Activated CD4-positive, alpha-beta T cell treated with anti-CD3 and anti-CD28 coated beads for 4 hours (primary cell): Measurements from ENCODE around the gene E2F2.
A peak's percentile ranks its signal among the peaks of the same experiment; 100 is the strongest.
"Not testable (repeated sequence)": the region's sequence is repeated elsewhere in the genome, so short reads cannot be mapped to it uniquely, and the experiment has no call there.

ENCODE experiments used
- DNase-seq, 2 donors: peaks; one replicate each; pipeline ENCODE4 v3.0.0-alpha.2; 2020

E2F2 gene

GRCh38 chr1:23522244-23522982, 8.6 kb downstream of the E2F2 start:
- no peak for DNase-seq

GRCh38 chr1:23521588-23521987, 9.4 kb downstream of the E2F2 start:
- DNase-seq = no peak

GRCh38 chr1:23517581-23517980, 13.5 kb downstream of the E2F2 start:
- no peak for DNase-seq

GRCh38 chr1:23515905-23516304, 15.1 kb downstream of the E2F2 start:
- DNase-seq = no peak

GRCh38 chr1:23514111-23514679, 16.8 kb downstream of the E2F2 start:
- DNase-seq = no peak

- DNase-seq = no peak
Observed at GRCh38 chr1:23509896-23510295, 21.1 kb downstream of the E2F2 start.

- no peak for DNase-seq
Observed at GRCh38 chr1:23506376-23507107, 24.5 kb downstream of the E2F2 start.

- no peak for DNase-seq
Observed at GRCh38 chr1:23505851-23506250, 25.2 kb downstream of the E2F2 start.

GRCh38 chr1:23504156-23504555, 26.9 kb downstream of the E2F2 start:
- DNase-seq = not testable (repeated sequence)

GRCh38 chr1:23502951-23503350, 28.1 kb downstream of the E2F2 start:
- DNase-seq = no peak

- DNase-seq = no peak
Observed at GRCh38 chr1:23500466-23500865, 30.6 kb downstream of the E2F2 start.

- no peak for DNase-seq
Observed at GRCh38 chr1:23497777-23498439, 33.1 kb downstream of the E2F2 start.

- DNase-seq = no peak
Observed at GRCh38 chr1:23496490-23497181, 34.4 kb downstream of the E2F2 start.

- not testable (repeated sequence) for DNase-seq
Observed at GRCh38 chr1:23494836-23495235, 36.2 kb downstream of the E2F2 start.

GRCh38 chr1:23492776-23493175, 38.3 kb downstream of the E2F2 start:
- DNase-seq = not testable (repeated sequence)

- DNase-seq = no peak
Observed at GRCh38 chr1:23492132-23492720, 38.8 kb downstream of the E2F2 start.

GRCh38 chr1:23489842-23490241, 41.2 kb downstream of the E2F2 start:
- no peak for DNase-seq

GRCh38 chr1:23485002-23485332, 46.1 kb downstream of the E2F2 start:
- DNase-seq = no peak

- peak; percentile 93 for DNase-seq
Observed at GRCh38 chr1:23484253-23485001, 46.6 kb downstream of the E2F2 start.

GRCh38 chr1:23483321-23484252, 47.4 kb downstream of the E2F2 start, which contains the start of gene ASAP3:
TSS of gene ASAP3 (minus strand) at chr1:23484179. CDS start at chr1:23484133, 46 bp downstream.
- DNase-seq = peak in 1 of 2 donors; percentile 8

- DNase-seq = no peak
Observed at GRCh38 chr1:23481904-23482303, 49.1 kb downstream of the E2F2 start.
